Measurements from ENCODE around the gene ZSWIM1.

- no peak for TF ChIP-seq MAFK (IDR thresholded peaks at IDR 0.05; ENCODE audit: low read depth, low read length)
- TF ChIP-seq CTCF (conservative IDR thresholded peaks at IDR 0.05; ENCODE audit: low read depth, low read length), result no peak
- no peak for TF ChIP-seq MAZ (IDR thresholded peaks at IDR 0.05; ENCODE audit: borderline replicate concordance, low read depth, low read length)
- no peak for TF ChIP-seq MXI1 (IDR thresholded peaks at IDR 0.05; ENCODE audit: borderline replicate concordance, low read depth, low read length)
- TF ChIP-seq SMC3 (IDR thresholded peaks at IDR 0.05; ENCODE audit: low read depth, low read length), result no peak
- TF ChIP-seq BHLHE40 (IDR thresholded peaks at IDR 0.05; ENCODE audit: low read depth, low read length), result no peak
- no peak for TF ChIP-seq POLR2A (IDR thresholded peaks at IDR 0.05; ENCODE audit: low read depth, low read length)
- TF ChIP-seq USF2 (IDR thresholded peaks at IDR 0.05; ENCODE audit: low read depth, low read length), result no peak
Measured at GRCh38 chr20:45853484-45853883, 27.5 kb upstream of the ZSWIM1 start.
